OCI-LY1 (cell line): Measurements from ENCODE around the gene UTS2B.
"Not testable (repeated sequence)": the region's sequence is repeated elsewhere in the genome, so short reads cannot be mapped to it uniquely, and the experiment has no call there.

ENCODE experiments used
- EZH2 ChIP-seq: fragments of 200-600 bp; sonication (generic), shearing (Covaris generic); IDR thresholded peaks from 2 replicates; pipeline ENCODE4 v1.8.0; 2017; ENCODE audit warnings: borderline replicate concordance, mixed run types, mild to moderate bottlenecking, antibody characterized with exemption, low read length, moderate library complexity, mixed read lengths
- TF ChIP-seq, protein P1 (sequence below): fragments of 200-600 bp; sonication (generic), shearing (Covaris generic); IDR thresholded peaks from 2 replicates; pipeline ENCODE4 v1.5.1; 2017; ENCODE audit warnings: mild to moderate bottlenecking, antibody characterized with exemption, low read length, moderate library complexity, mixed read lengths

DNA sequence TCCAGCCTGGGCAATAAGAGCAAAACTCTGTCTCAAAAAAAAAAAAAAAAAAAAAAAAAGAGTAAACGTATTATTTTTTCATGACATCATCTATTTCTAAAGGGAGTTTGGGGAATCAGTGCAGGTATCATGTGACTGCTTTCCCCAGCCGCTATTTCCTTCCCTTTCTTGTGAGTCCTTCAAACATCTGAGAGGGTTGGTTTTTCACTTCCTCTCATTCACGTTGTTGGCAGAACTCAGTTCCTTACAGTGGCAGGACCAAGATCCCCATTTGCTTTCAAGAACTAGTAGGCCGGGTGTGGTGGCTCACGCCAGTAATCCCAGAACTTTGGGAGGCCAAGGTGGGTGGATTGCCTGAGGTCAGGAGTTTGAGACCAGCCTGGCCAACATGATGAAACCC lies 84.3 kb downstream of the UTS2B start:
- TF ChIP-seq, protein P1, sequence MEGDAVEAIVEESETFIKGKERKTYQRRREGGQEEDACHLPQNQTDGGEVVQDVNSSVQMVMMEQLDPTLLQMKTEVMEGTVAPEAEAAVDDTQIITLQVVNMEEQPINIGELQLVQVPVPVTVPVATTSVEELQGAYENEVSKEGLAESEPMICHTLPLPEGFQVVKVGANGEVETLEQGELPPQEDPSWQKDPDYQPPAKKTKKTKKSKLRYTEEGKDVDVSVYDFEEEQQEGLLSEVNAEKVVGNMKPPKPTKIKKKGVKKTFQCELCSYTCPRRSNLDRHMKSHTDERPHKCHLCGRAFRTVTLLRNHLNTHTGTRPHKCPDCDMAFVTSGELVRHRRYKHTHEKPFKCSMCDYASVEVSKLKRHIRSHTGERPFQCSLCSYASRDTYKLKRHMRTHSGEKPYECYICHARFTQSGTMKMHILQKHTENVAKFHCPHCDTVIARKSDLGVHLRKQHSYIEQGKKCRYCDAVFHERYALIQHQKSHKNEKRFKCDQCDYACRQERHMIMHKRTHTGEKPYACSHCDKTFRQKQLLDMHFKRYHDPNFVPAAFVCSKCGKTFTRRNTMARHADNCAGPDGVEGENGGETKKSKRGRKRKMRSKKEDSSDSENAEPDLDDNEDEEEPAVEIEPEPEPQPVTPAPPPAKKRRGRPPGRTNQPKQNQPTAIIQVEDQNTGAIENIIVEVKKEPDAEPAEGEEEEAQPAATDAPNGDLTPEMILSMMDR: not testable (repeated sequence)
- not testable (repeated sequence) for TF ChIP-seq EZH2
